ENCODE data around the gene GDA. TPM values are rescaled to one million over a fixed set of nuclear protein-coding genes. Genes with fewer than 3 reads are reported as not detected.
"Not testable (repeated sequence)": the region's sequence is repeated elsewhere in the genome, so short reads cannot be mapped to it uniquely, and the experiment has no call there.

Gene GDA
- total and polyA plus RNA-seq, 3 experiments from 2014 or later: not detected

- no peak overlapping the region for H3K4me3 Mint-ChIP-seq
- ChIA-PET CTCF (interaction anchor here (4.1 kb wide), 1 partner anchor 8 kb away, joined by 18 read pairs; no protein-coding TSS in a partner anchor), POLR2A (no interaction called here)
- H3K9me3 Mint-ChIP-seq: no peaks in the 10 kb centered on the region
- no peak for DNase-seq
- H3K4me3 ChIP-seq (ENCODE audit: low read length): no peak overlapping the region
- peaks cover 3% of the 10 kb centered on the region in 2 donors for H3K27me3 Mint-ChIP-seq
- no peak overlapping the region for H3K27ac ChIP-seq (ENCODE audit: low read depth, low read length)
- no peaks in the 10 kb centered on the region for H3K9me3 ChIP-seq (ENCODE audit: low read length)
- H3K4me1 Mint-ChIP-seq: no peaks in the 10 kb centered on the region
- H3K27ac Mint-ChIP-seq: no peak overlapping the region
- no peaks in the 10 kb centered on the region for H3K27me3 ChIP-seq (ENCODE audit: insufficient read depth, low read length, poor library complexity, severe bottlenecking)
- H3K36me3 ChIP-seq (ENCODE audit: insufficient read depth, low read length): no peaks in the 10 kb centered on the region
- no peaks in the 10 kb centered on the region for H3K36me3 Mint-ChIP-seq
- no peaks in the 10 kb centered on the region for H3K4me1 ChIP-seq (ENCODE audit: insufficient read depth, low read length)
These were observed 125.7 kb downstream of the GDA start for GRCh38 chr9:72274916-72275315.

- Mint-ChIP-seq H3K4me3 (no peak overlapping the region), H3K27ac (peak overlapping the region in 1 of 8 donors; percentile 24), H3K4me1 (no peaks in the 10 kb centered on the region), H3K27me3 (peaks cover 3% of the 10 kb centered on the region in 2 donors), H3K9me3 (no peaks in the 10 kb centered on the region), H3K36me3 (no peaks in the 10 kb centered on the region)
- CTCF ChIA-PET: no interaction called here
- H3K4me3 ChIP-seq (ENCODE audit: low read length): no peak overlapping the region
- H3K9me3 ChIP-seq (ENCODE audit: low read length): no peaks in the 10 kb centered on the region
- H3K4me1 ChIP-seq (ENCODE audit: insufficient read depth, low read length): no peaks in the 10 kb centered on the region
- H3K27me3 ChIP-seq (ENCODE audit: insufficient read depth, low read length, poor library complexity, severe bottlenecking): no peaks in the 10 kb centered on the region
- DNase-seq: no peak
- H3K36me3 ChIP-seq (ENCODE audit: insufficient read depth, low read length): no peaks in the 10 kb centered on the region
- POLR2A ChIA-PET: no interaction called here
- H3K27ac ChIP-seq (ENCODE audit: low read depth, low read length): no peak overlapping the region
These were observed 127.2 kb downstream of the GDA start for GRCh38 chr9:72276429-72276828.

GRCh38 chr9:72278959-72279358 is 129.7 kb downstream of the GDA start:
- Histone ChIP-seq H3K36me3 (ENCODE audit: insufficient read depth, low read length) (no peaks in the 10 kb centered on the region), H3K4me3 (ENCODE audit: low read length) (no peak overlapping the region), H3K9me3 (ENCODE audit: low read length) (no peaks in the 10 kb centered on the region), H3K27ac (ENCODE audit: low read depth, low read length) (no peak overlapping the region), H3K4me1 (ENCODE audit: insufficient read depth, low read length) (no peaks in the 10 kb centered on the region), H3K27me3 (ENCODE audit: insufficient read depth, low read length, poor library complexity, severe bottlenecking) (no peaks in the 10 kb centered on the region)
- Mint-ChIP-seq H3K4me3 (no peak overlapping the region), H3K4me1 (no peaks in the 10 kb centered on the region), H3K9me3 (no peaks in the 10 kb centered on the region), H3K27me3 (peaks cover 3% of the 10 kb centered on the region in 2 donors), H3K27ac (no peak overlapping the region), H3K36me3 (no peaks in the 10 kb centered on the region)
- DNase-seq: no peak
- ChIA-PET POLR2A (no interaction called here), CTCF (interaction anchor here (0.6 to 4.9 kb wide), 8 partner anchors 8 to 743 kb away, joined by 3 to 76 read pairs (median 6); no protein-coding TSS in a partner anchor)

- CTCF ChIA-PET: interaction anchor here (0.7 to 4.9 kb wide), 28 partner anchors 9 to 903 kb away, joined by 3 to 76 read pairs (median 4); no protein-coding TSS in a partner anchor
- Mint-ChIP-seq H3K4me3 (no peak overlapping the region), H3K36me3 (no peaks in the 10 kb centered on the region)
These were observed 131.8 kb downstream of the GDA start for GRCh38 chr9:72280913-72281500.

GRCh38 chr9:72289401-72289800 is 140.2 kb downstream of the GDA start:
- Histone ChIP-seq H3K27me3 (ENCODE audit: insufficient read depth, low read length, poor library complexity, severe bottlenecking) (no peaks in the 10 kb centered on the region), H3K4me1 (ENCODE audit: insufficient read depth, low read length) (no peaks in the 10 kb centered on the region), H3K9me3 (ENCODE audit: low read length) (no peaks in the 10 kb centered on the region), H3K27ac (ENCODE audit: low read depth, low read length) (no peak overlapping the region), H3K4me3 (ENCODE audit: low read length) (no peak overlapping the region), H3K36me3 (ENCODE audit: insufficient read depth, low read length) (no peaks in the 10 kb centered on the region)
- H3K4me1 Mint-ChIP-seq: no peaks in the 10 kb centered on the region
- ChIA-PET CTCF (interaction anchor here (1.0 kb wide), 1 partner anchor 8 kb away, joined by 3 read pairs; no protein-coding TSS in a partner anchor), POLR2A (no interaction called here)
- DNase-seq: no peak
- H3K36me3 Mint-ChIP-seq: no peaks in the 10 kb centered on the region
- no peak overlapping the region for H3K27ac Mint-ChIP-seq
- H3K9me3 Mint-ChIP-seq: no peaks in the 10 kb centered on the region
- no peak overlapping the region for H3K4me3 Mint-ChIP-seq
- H3K27me3 Mint-ChIP-seq: peaks cover 6 to 14% of the 10 kb centered on the region in 2 donors

More at GRCh38 chr9:72280913-72281500, 131.8 kb downstream of the GDA start:
- H3K9me3 Mint-ChIP-seq: no peaks in the 10 kb centered on the region
- no peaks in the 10 kb centered on the region for H3K4me1 ChIP-seq (ENCODE audit: insufficient read depth, low read length)
- peak; percentile 43 to 74 (median 54) for DNase-seq
- no peaks in the 10 kb centered on the region for H3K36me3 ChIP-seq (ENCODE audit: insufficient read depth, low read length)
- H3K9me3 ChIP-seq (ENCODE audit: low read length): no peaks in the 10 kb centered on the region
- H3K4me3 ChIP-seq (ENCODE audit: low read length): no peak overlapping the region
- peaks cover 0 to 4% of the 10 kb centered on the region in 2 donors for H3K27me3 Mint-ChIP-seq
- H3K27ac Mint-ChIP-seq: no peak overlapping the region
- no peaks in the 10 kb centered on the region for H3K4me1 Mint-ChIP-seq
- H3K27ac ChIP-seq (ENCODE audit: low read depth, low read length): no peak overlapping the region
- no peaks in the 10 kb centered on the region for H3K27me3 ChIP-seq (ENCODE audit: insufficient read depth, low read length, poor library complexity, severe bottlenecking)
- POLR2A ChIA-PET: interaction anchor here (1.0 kb wide), 1 partner anchor 334 kb away, joined by 3 read pairs; no protein-coding TSS in a partner anchor

GRCh38 chr9:72290311-72290710 is 141.1 kb downstream of the GDA start:
- Histone ChIP-seq H3K4me1 (ENCODE audit: insufficient read depth, low read length) (no peaks in the 10 kb centered on the region), H3K36me3 (ENCODE audit: insufficient read depth, low read length) (no peaks in the 10 kb centered on the region), H3K27me3 (ENCODE audit: insufficient read depth, low read length, poor library complexity, severe bottlenecking) (no peaks in the 10 kb centered on the region), H3K9me3 (ENCODE audit: low read length) (no peaks in the 10 kb centered on the region), H3K4me3 (ENCODE audit: low read length) (no peak overlapping the region), H3K27ac (ENCODE audit: low read depth, low read length) (no peak overlapping the region)
- ChIA-PET CTCF (interaction anchor here (0.7 to 1.2 kb wide), 3 partner anchors 9 to 302 kb away, joined by 3 to 6 read pairs (median 3); no protein-coding TSS in a partner anchor), POLR2A (no interaction called here)
- Mint-ChIP-seq H3K9me3 (no peaks in the 10 kb centered on the region), H3K27me3 (peaks cover 7 to 13% of the 10 kb centered on the region in 2 donors), H3K4me1 (no peaks in the 10 kb centered on the region), H3K36me3 (no peaks in the 10 kb centered on the region), H3K27ac (no peak overlapping the region), H3K4me3 (no peak overlapping the region)
- DNase-seq: no peak

- DNase-seq; H3K9me3 Mint-ChIP-seq; H3K27me3 ChIP-seq (ENCODE audit: insufficient read depth, low read length, poor library complexity, severe bottlenecking); H3K4me1 ChIP-seq (ENCODE audit: insufficient read depth, low read length); H3K4me3 ChIP-seq (ENCODE audit: low read length); H3K36me3 ChIP-seq (ENCODE audit: insufficient read depth, low read length); H3K27ac ChIP-seq (ENCODE audit: low read depth, low read length); POLR2A ChIA-PET; H3K36me3 Mint-ChIP-seq; H3K9me3 ChIP-seq (ENCODE audit: low read length); H3K4me3 Mint-ChIP-seq; H3K4me1 Mint-ChIP-seq; H3K27ac Mint-ChIP-seq: not testable (repeated sequence)
- CTCF ChIA-PET: interaction anchor here (1.5 kb wide), 1 partner anchor 20 kb away, joined by 5 read pairs; no protein-coding TSS in a partner anchor
- peaks cover 9 to 13% of the 10 kb centered on the region in 2 donors for H3K27me3 Mint-ChIP-seq
These were observed 142.3 kb downstream of the GDA start for GRCh38 chr9:72291576-72291975.

GRCh38 chr9:72292256-72292682 is 143.0 kb downstream of the GDA start:
- Mint-ChIP-seq H3K4me1 (no peaks in the 10 kb centered on the region), H3K4me3 (no peak overlapping the region), H3K36me3 (no peaks in the 10 kb centered on the region), H3K9me3 (no peaks in the 10 kb centered on the region), H3K27me3 (peaks cover 9 to 10% of the 10 kb centered on the region in 2 donors), H3K27ac (no peak overlapping the region)
- ChIA-PET CTCF (interaction anchor here (0.9 to 1.7 kb wide), 6 partner anchors 20 to 730 kb away, joined by 3 to 8 read pairs (median 4); partner anchors contain the start of gene ZFAND5), POLR2A (no interaction called here)
- no peaks in the 10 kb centered on the region for H3K4me1 ChIP-seq (ENCODE audit: insufficient read depth, low read length)
- peak in 1 of 5 donors; percentile 29 for DNase-seq
- H3K27me3 ChIP-seq (ENCODE audit: insufficient read depth, low read length, poor library complexity, severe bottlenecking): no peaks in the 10 kb centered on the region
- H3K4me3 ChIP-seq (ENCODE audit: low read length): no peak overlapping the region
- H3K36me3 ChIP-seq (ENCODE audit: insufficient read depth, low read length): no peaks in the 10 kb centered on the region
- H3K27ac ChIP-seq (ENCODE audit: low read depth, low read length): no peak overlapping the region
- no peaks in the 10 kb centered on the region for H3K9me3 ChIP-seq (ENCODE audit: low read length)

Data from CD8-positive, alpha-beta memory T cell (primary cell).